ENCODE results near the gene WRAP53. TPM values are rescaled to one million over a fixed set of nuclear protein-coding genes. Genes with fewer than 3 reads are reported as not detected.
"Not testable (repeated sequence)": the region's sequence is repeated elsewhere in the genome, so short reads cannot be mapped to it uniquely, and the experiment has no call there.

WRAP53 gene
- 30.7 and 39.3 TPM in 2 replicates for total RNA-seq (2014; rRNA removed; shearing (Covaris generic))
- total RNA-seq (2022) = 24.8 and 27.4 TPM in 2 replicates
- percentile 51 among the genes with signal in this experiment for Bru-seq, nascent RNA
- BruChase-seq, experiment 1, labeled RNA remaining after a 6-hour chase = percentile 56 among the genes with signal in this experiment
- BruChase-seq, experiment 2, labeled RNA remaining after a 2-hour chase = percentile 56 among the genes with signal in this experiment
- long read RNA-seq, full-length matches to known transcripts = 24 of 32 reads
- long read RNA-seq, partial matches to known transcripts = 2 of 32 reads
- long read RNA-seq, other reads (novel, unspliced or antisense) = 6 of 32 reads

GRCh38 chr17:7687908-7688807 is at the start of gene WRAP53:
WRAP53 (plus strand) TSS chr17:7688477; CDS start chr17:7688649, 172 bp downstream.
- Histone ChIP-seq H3K9me2 (ENCODE audit: insufficient read depth, low read length) (no peaks in the 10 kb centered on the region), H3K79me2 (ENCODE audit: insufficient read depth, low read depth, low read length) (peaks cover 57% of the 10 kb centered on the region), H2AFZ (ENCODE audit: low read length) (peak within 1 kb of the TSS; percentile 89), H3K27ac (ENCODE audit: low read depth, low read length, poor library complexity, severe bottlenecking) (peak within 1 kb of the TSS; percentile 93), H3K4me3 (ENCODE audit: low read depth, low read length, poor library complexity, severe bottlenecking) (peak within 1 kb of the TSS; percentile 92), H3K4me2 (ENCODE audit: low read length) (peak within 1 kb of the TSS; percentile 98), H3K36me3 (ENCODE audit: insufficient read depth, low read length) (peaks cover 46% of the 10 kb centered on the region), H3K4me1 (ENCODE audit: insufficient read depth, low read length, poor library complexity, severe bottlenecking) (peaks cover 27% of the 10 kb centered on the region), H4K20me1 (ENCODE audit: insufficient read depth, low read length) (peaks cover 24% of the 10 kb centered on the region), H3K9me3 (ENCODE audit: low read length) (no peaks in the 10 kb centered on the region)
- TF ChIP-seq EZH2phosphoT487 (IDR thresholded peaks at IDR 0.05; ENCODE audit: borderline replicate concordance, low read depth, low read length) = no peak
- TF ChIP-seq CTCF (conservative IDR thresholded peaks at IDR 0.05; ENCODE audit: low read length) = peak; percentile 100
- ChIA-PET CTCF (ENCODE audit: unreplicated experiment) (interaction anchor here (0.6 to 1.5 kb wide), 2 partner anchors 74 to 128 kb away, joined by 3 to 4 read pairs; partner anchors contain the start of gene FXR2), POLR2A (interaction anchor here (0.6 to 2.0 kb wide), 9 partner anchors 15 to 607 kb away, joined by 3 to 6 read pairs (median 3); partner anchors contain the start of genes FXR2, MPDU1, SAT2 and SLC25A35)
- DNase-seq (ENCODE audit: low spot score) = peak; percentile 98
- no TSS peak for BruUV-seq (replicated peaks)
- intact Hi-C loops (cut with micrococcal nuclease; ENCODE audit: unreplicated experiment) = loop anchor here (1.0 to 5.0 kb wide), 9 partner anchors 54 to 689 kb away; partner anchors contain the start of genes KCTD11, KRABD2, POLR2A and SAT2

GRCh38 chr17:7640783-7641182 is 47.5 kb upstream of the WRAP53 start:
- Histone ChIP-seq H3K4me3 (ENCODE audit: low read depth, low read length, poor library complexity, severe bottlenecking) (no peak overlapping the region), H3K4me1 (ENCODE audit: insufficient read depth, low read length, poor library complexity, severe bottlenecking) (peaks cover 4% of the 10 kb centered on the region), H3K9me3 (ENCODE audit: low read length) (no peaks in the 10 kb centered on the region), H3K9me2 (ENCODE audit: insufficient read depth, low read length) (no peaks in the 10 kb centered on the region), H3K4me2 (ENCODE audit: low read length) (no peak overlapping the region), H3K27ac (ENCODE audit: low read depth, low read length, poor library complexity, severe bottlenecking) (no peak overlapping the region), H3K36me3 (ENCODE audit: insufficient read depth, low read length) (no peaks in the 10 kb centered on the region), H4K20me1 (ENCODE audit: insufficient read depth, low read length) (no peaks in the 10 kb centered on the region), H3K79me2 (ENCODE audit: insufficient read depth, low read depth, low read length) (no peaks in the 10 kb centered on the region), H2AFZ (ENCODE audit: low read length) (no peak overlapping the region)
- no TSS peak for BruUV-seq (replicated peaks)
- intact Hi-C loops (cut with micrococcal nuclease; ENCODE audit: unreplicated experiment) = no loop called here
- CTCF ChIA-PET (ENCODE audit: unreplicated experiment) = no interaction called here
- no peak for TF ChIP-seq CTCF (conservative IDR thresholded peaks at IDR 0.05; ENCODE audit: low read length)
- TF ChIP-seq EZH2phosphoT487 (IDR thresholded peaks at IDR 0.05; ENCODE audit: borderline replicate concordance, low read depth, low read length) = no peak
- DNase-seq (ENCODE audit: low spot score) = no peak
- POLR2A ChIA-PET = no interaction called here

GRCh38 chr17:7641635-7642034 is 46.6 kb upstream of the WRAP53 start:
- H3K4me2 ChIP-seq (ENCODE audit: low read length); H3K27ac ChIP-seq (ENCODE audit: low read depth, low read length, poor library complexity, severe bottlenecking); H3K4me3 ChIP-seq (ENCODE audit: low read depth, low read length, poor library complexity, severe bottlenecking); H3K9me2 ChIP-seq (ENCODE audit: insufficient read depth, low read length); BruUV-seq (replicated peaks); intact Hi-C loops (cut with micrococcal nuclease; ENCODE audit: unreplicated experiment); H4K20me1 ChIP-seq (ENCODE audit: insufficient read depth, low read length); CTCF ChIA-PET (ENCODE audit: unreplicated experiment); H3K9me3 ChIP-seq (ENCODE audit: low read length); H3K36me3 ChIP-seq (ENCODE audit: insufficient read depth, low read length); H3K4me1 ChIP-seq (ENCODE audit: insufficient read depth, low read length, poor library complexity, severe bottlenecking); H2AFZ ChIP-seq (ENCODE audit: low read length); H3K79me2 ChIP-seq (ENCODE audit: insufficient read depth, low read depth, low read length); POLR2A ChIA-PET; DNase-seq (ENCODE audit: low spot score): not testable (repeated sequence)
